Glutamatergic neuron (in vitro differentiated cells): ENCODE results near the gene TCEA3. TPM values are rescaled to one million over a fixed set of nuclear protein-coding genes. Genes with fewer than 3 reads are reported as not detected.

Experiments used
- DNase-seq: peaks from one replicate; pipeline ENCODE4 v3.0.0; 2022
- H3K27ac Mint-ChIP-seq: one replicate; pipeline ENCODE4 v1.8.0; 2020; ENCODE audit warnings: mild to moderate bottlenecking, mixed read lengths, inconsistent platforms; ENCODE audit not compliant: unreplicated experiment
- H3K27me3 Mint-ChIP-seq: one replicate; pipeline ENCODE4 v1.8.0; 2020; ENCODE audit warnings: mild to moderate bottlenecking, moderate library complexity, mixed read lengths, inconsistent platforms; ENCODE audit not compliant: unreplicated experiment
- H3K36me3 Mint-ChIP-seq: one replicate; pipeline ENCODE4 v1.8.0; 2020; ENCODE audit warnings: mild to moderate bottlenecking, mixed read lengths, inconsistent platforms; ENCODE audit not compliant: unreplicated experiment
- H3K4me1 Mint-ChIP-seq: one replicate; pipeline ENCODE4 v1.8.0; 2020; ENCODE audit warnings: mild to moderate bottlenecking, low read depth, mixed read lengths, inconsistent platforms; ENCODE audit not compliant: unreplicated experiment
- H3K4me3 Mint-ChIP-seq: one replicate; pipeline ENCODE4 v1.8.0; 2020; ENCODE audit warnings: mild to moderate bottlenecking, mixed read lengths, inconsistent platforms; ENCODE audit not compliant: unreplicated experiment
- H3K9me3 Mint-ChIP-seq: one replicate; pipeline ENCODE4 v1.8.0; 2020; ENCODE audit warnings: mild to moderate bottlenecking, moderate library complexity, mixed read lengths, inconsistent platforms; ENCODE audit not compliant: unreplicated experiment
- total RNA-seq: library from RNA; stranded (reverse); fragmentation: NEBNext Ultra II Directional; extraction: Animal tissue kit (Norgen Biotek cat#: 25700); gene quantifications from one replicate; pipeline ENCODE4 v1.2.1, GENCODE V29; 2021; ENCODE audit not compliant: unreplicated experiment
- TF ChIP-seq, protein P1 (sequence below): fragments of 200-600 bp; sonication (generic); IDR thresholded peaks from one replicate; pipeline ENCODE4 v1.5.0; 2021; ENCODE audit not compliant: partially characterized antibody, unreplicated experiment

The TCEA3 gene
- total RNA-seq, 1 donor from 2014 or later = 0.83 TPM

DNA sequence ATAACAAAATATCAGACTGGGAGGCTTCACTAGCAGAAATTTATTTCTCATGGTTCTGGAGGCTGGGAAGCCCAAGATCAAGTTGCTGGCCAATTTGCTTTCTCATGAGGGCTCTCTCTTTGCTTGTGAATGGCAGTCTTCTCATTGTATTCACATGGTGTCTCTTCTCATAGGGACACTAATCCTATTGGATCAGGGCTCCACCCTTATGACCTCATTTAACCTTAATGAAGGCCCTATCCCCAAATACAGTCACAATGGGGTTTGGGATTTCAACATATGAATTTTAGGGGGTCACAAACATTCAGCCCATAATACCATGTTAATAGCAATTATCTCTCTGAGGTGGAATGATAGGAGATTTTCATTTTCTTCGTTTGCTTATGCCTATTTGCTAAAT is 25.3 kb downstream of the TCEA3 start:
- H3K27me3 Mint-ChIP-seq = peaks cover 17% of the 10 kb centered on the region
- DNase-seq = no peak
- H3K4me1 Mint-ChIP-seq = no peaks in the 10 kb centered on the region
- H3K4me3 Mint-ChIP-seq = no peak overlapping the region
- H3K36me3 Mint-ChIP-seq = peaks cover under 1% of the 10 kb centered on the region
- TF ChIP-seq, protein P1, sequence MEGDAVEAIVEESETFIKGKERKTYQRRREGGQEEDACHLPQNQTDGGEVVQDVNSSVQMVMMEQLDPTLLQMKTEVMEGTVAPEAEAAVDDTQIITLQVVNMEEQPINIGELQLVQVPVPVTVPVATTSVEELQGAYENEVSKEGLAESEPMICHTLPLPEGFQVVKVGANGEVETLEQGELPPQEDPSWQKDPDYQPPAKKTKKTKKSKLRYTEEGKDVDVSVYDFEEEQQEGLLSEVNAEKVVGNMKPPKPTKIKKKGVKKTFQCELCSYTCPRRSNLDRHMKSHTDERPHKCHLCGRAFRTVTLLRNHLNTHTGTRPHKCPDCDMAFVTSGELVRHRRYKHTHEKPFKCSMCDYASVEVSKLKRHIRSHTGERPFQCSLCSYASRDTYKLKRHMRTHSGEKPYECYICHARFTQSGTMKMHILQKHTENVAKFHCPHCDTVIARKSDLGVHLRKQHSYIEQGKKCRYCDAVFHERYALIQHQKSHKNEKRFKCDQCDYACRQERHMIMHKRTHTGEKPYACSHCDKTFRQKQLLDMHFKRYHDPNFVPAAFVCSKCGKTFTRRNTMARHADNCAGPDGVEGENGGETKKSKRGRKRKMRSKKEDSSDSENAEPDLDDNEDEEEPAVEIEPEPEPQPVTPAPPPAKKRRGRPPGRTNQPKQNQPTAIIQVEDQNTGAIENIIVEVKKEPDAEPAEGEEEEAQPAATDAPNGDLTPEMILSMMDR = no peak
- H3K27ac Mint-ChIP-seq = no peak overlapping the region
- H3K9me3 Mint-ChIP-seq = peaks cover 2% of the 10 kb centered on the region

DNA sequence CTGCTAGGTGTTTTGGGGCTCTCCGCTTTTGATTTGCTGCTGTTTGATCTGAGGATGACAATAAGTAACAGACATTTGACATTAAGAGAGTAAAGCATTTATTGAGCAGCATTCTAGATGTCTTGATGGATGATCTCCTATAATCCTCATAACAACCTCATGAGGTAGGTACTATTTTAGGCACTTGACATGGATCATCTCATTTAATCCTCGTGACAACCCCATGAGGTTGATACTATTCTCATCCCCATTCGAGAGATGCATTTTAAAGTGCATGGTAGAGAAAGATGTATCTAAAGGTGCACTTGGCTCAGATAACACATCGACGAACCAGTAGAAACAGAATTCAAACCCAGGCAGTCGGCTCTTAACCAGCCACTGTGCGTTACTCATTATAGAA is 26.6 kb downstream of the TCEA3 start:
- TF ChIP-seq, protein P1 = no peak
- Mint-ChIP-seq H3K27me3 (peaks cover 21% of the 10 kb centered on the region), H3K27ac (no peak overlapping the region), H3K4me3 (no peak overlapping the region), H3K9me3 (peaks cover 2% of the 10 kb centered on the region), H3K36me3 (peaks cover 6% of the 10 kb centered on the region), H3K4me1 (no peaks in the 10 kb centered on the region)
- no peak for DNase-seq

DNA sequence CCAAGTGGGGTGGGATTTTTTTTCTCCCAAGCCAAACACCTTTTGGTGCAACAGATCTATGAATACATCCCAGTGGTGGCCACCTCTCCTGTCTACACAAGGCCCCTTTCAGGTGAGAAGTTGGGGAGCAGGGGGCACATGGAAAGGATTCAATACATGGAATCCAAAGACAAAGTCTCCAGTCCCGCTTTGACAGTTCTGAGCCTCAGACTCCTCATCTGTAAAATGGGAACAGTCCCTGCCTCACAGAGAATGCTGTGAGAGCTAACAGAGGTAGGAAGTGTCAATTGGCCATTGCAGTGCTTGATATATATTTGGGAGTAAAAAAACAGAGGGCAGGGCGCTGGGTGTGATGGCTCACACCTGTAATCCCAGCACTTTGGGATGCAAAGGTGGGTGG is 28.2 kb downstream of the TCEA3 start:
- H3K27me3 Mint-ChIP-seq = peaks cover 21% of the 10 kb centered on the region
- H3K36me3 Mint-ChIP-seq = peaks cover 6% of the 10 kb centered on the region
- DNase-seq = no peak
- TF ChIP-seq, protein P1 = no peak
- no peak overlapping the region for H3K27ac Mint-ChIP-seq
- H3K4me1 Mint-ChIP-seq = no peaks in the 10 kb centered on the region
- no peak overlapping the region for H3K4me3 Mint-ChIP-seq
- H3K9me3 Mint-ChIP-seq = peaks cover 2% of the 10 kb centered on the region

DNA sequence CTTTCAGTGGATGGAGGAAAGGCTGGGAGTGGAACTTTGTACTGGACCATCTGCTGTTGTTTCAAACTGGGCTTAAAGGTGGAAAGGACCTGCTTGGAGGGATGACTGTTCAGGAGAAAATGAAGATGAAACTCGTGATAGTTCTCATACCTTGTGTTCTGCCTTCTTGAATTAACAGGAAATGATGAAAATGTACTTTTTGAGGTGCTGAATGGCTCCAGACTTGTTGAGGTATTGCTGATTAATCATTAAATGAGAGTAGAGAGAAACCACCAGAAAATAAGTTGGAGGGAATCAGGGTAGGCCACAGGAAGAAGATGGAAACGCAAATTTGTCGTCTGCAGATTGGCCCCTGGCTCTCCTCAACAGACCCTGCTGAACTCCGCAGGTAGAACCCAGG is 28.7 kb downstream of the TCEA3 start:
- peaks cover 6% of the 10 kb centered on the region for H3K36me3 Mint-ChIP-seq
- H3K27ac Mint-ChIP-seq = no peak overlapping the region
- peaks cover 22% of the 10 kb centered on the region for H3K27me3 Mint-ChIP-seq
- no peaks in the 10 kb centered on the region for H3K4me1 Mint-ChIP-seq
- no peak for DNase-seq
- H3K9me3 Mint-ChIP-seq = peaks cover 2% of the 10 kb centered on the region
- H3K4me3 Mint-ChIP-seq = no peak overlapping the region
- TF ChIP-seq, protein P1 = no peak

DNA sequence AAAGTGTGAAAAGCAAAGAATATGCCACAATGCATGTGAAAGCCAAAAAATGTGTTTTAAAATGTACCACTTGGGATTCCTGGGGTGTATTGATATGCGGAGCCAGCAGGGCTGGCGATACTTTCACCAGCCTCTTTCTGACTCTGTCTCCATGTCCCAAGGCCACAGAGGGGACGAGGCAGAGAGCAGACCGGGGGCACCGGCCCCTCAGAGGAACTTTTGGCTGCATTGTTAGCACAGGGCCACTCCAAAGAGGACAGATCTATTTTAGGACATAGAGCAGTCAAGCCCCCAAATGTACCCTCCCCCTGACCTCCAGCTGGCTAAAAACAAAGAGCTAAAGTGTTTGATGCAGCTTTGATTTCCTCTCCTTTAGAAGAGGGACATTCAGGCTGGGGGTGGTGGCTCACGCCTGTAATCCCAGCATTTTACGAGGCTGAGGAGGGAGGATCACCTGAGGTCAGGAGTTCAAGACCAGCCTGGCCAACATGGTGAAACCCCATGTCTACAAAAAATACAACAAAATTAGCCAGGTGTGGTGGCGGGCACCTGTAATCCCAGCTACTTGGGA is 29.3 kb downstream of the TCEA3 start:
- TF ChIP-seq, protein P1 = no peak
- Mint-ChIP-seq H3K4me1 (no peaks in the 10 kb centered on the region), H3K27me3 (peaks cover 28% of the 10 kb centered on the region), H3K4me3 (no peak overlapping the region), H3K36me3 (peaks cover 6% of the 10 kb centered on the region), H3K27ac (no peak overlapping the region), H3K9me3 (peaks cover 2% of the 10 kb centered on the region)
- DNase-seq = no peak
